ENCODE measurements around the gene SLC45A3.

DNA sequence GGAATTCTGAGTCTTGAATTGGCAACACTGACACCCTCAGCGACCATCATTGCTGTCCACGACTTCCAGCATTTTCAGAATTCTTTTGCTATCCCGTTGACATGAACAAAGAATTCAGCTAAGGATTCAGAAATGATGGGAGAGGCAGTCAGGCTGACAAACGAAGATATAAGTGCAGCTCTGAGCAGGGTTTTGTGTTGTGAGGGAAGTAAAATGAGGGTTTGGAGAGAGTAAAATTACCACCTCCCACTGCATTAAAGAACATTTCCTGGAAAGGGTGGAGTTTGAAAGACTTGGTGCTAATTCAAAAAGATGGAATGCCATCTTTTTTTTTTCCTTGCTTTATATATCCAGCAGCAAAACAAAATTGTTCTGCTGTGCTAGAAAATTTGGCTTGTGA, 43.6 kb downstream of the SLC45A3 start:
- TF ChIP-seq, protein P1, sequence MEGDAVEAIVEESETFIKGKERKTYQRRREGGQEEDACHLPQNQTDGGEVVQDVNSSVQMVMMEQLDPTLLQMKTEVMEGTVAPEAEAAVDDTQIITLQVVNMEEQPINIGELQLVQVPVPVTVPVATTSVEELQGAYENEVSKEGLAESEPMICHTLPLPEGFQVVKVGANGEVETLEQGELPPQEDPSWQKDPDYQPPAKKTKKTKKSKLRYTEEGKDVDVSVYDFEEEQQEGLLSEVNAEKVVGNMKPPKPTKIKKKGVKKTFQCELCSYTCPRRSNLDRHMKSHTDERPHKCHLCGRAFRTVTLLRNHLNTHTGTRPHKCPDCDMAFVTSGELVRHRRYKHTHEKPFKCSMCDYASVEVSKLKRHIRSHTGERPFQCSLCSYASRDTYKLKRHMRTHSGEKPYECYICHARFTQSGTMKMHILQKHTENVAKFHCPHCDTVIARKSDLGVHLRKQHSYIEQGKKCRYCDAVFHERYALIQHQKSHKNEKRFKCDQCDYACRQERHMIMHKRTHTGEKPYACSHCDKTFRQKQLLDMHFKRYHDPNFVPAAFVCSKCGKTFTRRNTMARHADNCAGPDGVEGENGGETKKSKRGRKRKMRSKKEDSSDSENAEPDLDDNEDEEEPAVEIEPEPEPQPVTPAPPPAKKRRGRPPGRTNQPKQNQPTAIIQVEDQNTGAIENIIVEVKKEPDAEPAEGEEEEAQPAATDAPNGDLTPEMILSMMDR (IDR thresholded peaks at IDR 0.05) = no peak
- no peak for TF ChIP-seq POLR2A (IDR thresholded peaks at IDR 0.05)
